Right ventricle myocardium inferior (tissue), 1 donor: ENCODE measurements around the gene HIPK3. TPM values are rescaled to one million over a fixed set of nuclear protein-coding genes. Genes with fewer than 3 reads are reported as not detected.
A peak's percentile ranks its signal among the peaks of the same experiment; 100 is the strongest.
"Not testable (repeated sequence)": the region's sequence is repeated elsewhere in the genome, so short reads cannot be mapped to it uniquely, and the experiment has no call there.

Experiments used
- ATAC-seq: fragments of 200-7000 bp; cut with Tn5 transposase; one replicate; pipeline ENCODE4 v1.9.1; 2020; ENCODE audit warnings: mild to moderate bottlenecking, moderate library complexity
- DNase-seq: peaks from one replicate; pipeline ENCODE4 v3.0.0; 2021; ENCODE audit errors: missing footprints
- intact Hi-C: fragments of 100-400 bp; cut with DNase I; formaldehyde crosslinking; loops from one replicate; pipeline ENCODE4 v1.11.0; 2022
- total RNA-seq: library from RNA; stranded (reverse); fragmentation: NEBNext Ultra II Directional; extraction: Animal tissue kit (Norgen Biotek cat#: 25700); gene quantifications from one replicate; pipeline ENCODE4 v1.2.1, GENCODE V29; 2021
- donor health status: DM: no; HTN: yes; CAD: no; lungs with severe emphysema.

Gene HIPK3
- total RNA-seq, 1 donor from 2014 or later, result 285 TPM

DNA sequence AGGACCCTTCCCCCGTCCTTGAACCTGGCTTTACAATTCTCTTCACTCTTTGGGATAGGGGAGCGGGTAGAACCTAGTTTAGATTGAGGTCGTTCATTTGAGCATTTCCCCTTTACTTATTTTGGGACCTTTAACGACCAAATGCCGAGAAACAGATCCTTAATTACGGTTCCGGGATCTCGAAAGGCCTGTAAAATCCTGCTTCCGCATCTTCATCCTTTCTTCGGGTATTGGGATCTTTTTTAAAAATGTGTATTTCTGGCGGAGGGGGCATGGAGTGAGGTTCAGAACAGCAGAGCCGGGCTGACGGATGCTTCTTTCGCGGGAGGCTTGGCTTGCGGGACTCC, 395 bp upstream of the HIPK3 start:
- no peak for ATAC-seq

DNA sequence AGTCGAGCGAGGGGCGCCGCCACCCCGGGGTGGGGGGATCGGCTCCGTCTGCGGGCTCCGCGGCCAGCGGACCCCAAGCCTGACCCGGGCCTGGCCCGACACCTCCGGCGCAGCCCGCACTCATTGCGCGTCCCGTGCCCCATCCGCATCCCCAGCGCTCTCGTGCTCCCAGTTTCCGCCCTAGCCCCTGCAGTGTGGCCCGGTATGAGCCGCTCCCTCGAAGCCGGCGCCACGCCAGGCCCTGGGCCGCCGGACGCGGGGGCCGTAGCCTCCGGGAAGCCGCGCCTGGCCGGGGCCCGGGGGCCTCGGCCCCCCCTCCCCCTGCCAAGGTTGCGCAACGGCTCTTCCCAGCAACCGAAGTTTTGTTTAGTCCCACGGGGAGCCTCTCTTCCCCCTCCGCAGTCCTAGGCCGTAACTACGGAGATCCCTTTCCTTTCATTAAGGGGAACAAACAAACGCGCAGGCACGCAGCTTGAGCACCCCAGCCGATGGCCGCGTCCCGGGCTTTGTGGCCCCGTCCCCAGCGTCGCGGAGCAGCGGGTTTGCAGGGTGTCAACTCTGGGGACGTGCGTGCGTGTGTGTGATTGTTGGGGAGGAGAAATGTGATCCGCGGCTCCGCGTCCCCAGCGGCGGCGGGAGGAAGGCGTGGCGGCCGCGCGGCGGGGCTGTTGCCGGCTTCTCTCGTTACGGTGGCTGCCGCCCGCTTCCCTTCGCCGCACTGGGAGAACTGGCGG, 883 bp downstream of the HIPK3 start:
- DNase-seq, result peak; percentile 93
- ATAC-seq, result peak; percentile 90
- intact Hi-C loops, result loop anchor here (2.0 to 10.0 kb wide), 5 partner anchors 33 to 437 kb away; no protein-coding TSS in a partner anchor

More for the DNA sequence above, 395 bp upstream of the HIPK3 start:
- DNase-seq, result no peak
- intact Hi-C loops, result loop anchor here (2.0 to 10.0 kb wide), 2 partner anchors 90 to 438 kb away; no protein-coding TSS in a partner anchor

DNA sequence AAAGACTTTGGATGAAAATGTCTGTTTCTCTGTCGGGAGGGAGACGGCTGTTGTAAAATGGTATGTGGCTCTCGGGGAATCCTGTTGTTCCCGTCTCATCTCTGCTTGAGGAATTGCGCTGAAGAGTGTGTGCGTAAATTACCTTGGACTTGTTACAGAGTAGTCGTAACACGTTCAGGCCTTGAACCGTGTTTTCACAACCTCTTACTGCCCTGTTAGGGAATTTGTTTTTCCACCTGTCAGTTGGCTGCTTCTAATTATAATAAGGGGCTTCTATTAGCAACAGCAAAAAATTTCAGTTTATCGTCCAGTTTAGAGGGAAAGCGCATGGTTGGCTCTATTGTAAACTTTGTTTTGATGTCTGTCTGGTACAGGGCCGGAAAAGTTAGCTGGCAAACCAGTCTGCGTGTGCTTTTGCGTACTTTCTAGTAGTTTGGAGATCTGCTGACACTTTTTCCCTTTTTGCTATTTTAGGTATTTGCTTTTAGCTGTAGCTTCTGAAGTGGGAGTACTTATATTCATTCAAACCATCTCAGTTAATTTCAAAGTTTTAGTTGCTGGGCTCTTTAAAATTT, 1.5 kb downstream of the HIPK3 start:
- no peak for DNase-seq
- peak; percentile 16 for ATAC-seq
- intact Hi-C loops, result loop anchor here (2.0 to 10.0 kb wide), 4 partner anchors 32 to 436 kb away; no protein-coding TSS in a partner anchor

DNA sequence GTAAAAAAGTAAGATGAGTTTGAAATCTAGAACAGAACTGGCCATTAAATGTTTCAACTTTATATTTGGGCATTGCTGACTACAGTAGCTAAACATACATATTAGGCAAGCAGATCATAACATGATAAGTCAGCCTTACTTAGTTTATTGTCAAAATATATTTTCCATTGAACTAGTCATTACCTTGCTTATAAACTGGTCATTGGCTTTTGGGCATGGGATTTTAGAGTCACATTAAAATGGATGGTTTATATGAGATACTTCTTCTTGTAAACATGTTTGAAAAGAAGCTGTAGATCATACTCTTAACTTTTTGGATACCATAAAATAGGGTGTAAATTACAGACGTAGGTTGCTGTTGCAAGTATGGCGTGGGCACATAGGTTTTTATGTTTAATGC, 2.7 kb downstream of the HIPK3 start:
- intact Hi-C loops, result loop anchor here (2.0 to 10.0 kb wide), 4 partner anchors 31 to 435 kb away; no protein-coding TSS in a partner anchor
- ATAC-seq (no peak), DNase-seq (no peak)

DNA sequence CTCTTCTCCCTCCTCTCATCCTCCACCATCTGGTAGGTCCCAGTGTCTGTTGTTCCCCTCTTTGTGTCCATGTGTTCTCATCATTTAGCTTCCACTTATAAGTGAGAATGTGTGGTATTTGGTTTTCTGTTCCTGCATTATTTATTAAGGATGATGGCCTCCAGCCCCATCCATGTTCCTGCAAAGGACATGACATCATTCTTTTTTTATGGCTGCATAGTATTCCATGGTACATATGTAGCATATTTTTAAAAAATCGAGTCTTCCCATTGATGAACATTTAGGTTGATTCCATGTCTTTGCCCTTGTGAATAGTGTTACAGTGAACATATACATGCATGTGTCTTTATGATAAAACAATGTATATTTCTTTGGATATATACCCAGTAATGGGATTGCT, 4.2 kb downstream of the HIPK3 start:
- intact Hi-C loops, DNase-seq, ATAC-seq: not testable (repeated sequence)

DNA sequence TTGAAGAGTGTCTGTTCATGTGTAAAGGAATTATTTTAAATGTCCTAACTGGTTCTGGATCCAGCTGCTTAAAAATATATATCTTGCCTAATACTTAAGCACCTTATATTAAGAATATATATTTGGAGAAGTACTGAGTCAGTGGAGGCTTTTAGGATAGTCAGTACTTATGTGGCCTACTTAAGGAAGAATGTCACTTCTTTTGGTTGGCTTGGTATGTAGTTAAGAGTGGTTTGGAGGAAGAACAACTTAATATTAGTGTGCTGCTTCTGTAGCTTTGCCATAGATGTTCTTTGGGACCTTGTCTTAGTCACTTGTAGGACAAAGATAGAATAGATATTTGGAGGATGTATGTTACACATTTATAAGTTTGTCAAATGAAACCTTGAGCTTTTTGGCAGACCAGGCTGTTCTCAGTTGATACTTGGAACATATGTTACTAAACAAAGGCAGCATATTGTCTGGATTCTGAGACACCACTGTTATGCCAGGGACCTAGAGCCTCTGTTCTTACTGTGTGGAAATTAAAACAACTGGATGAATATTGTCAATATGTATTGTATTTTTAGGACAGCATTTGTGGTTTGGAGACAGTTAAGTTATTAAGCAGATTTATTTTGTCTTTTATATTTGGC, 4.9 kb downstream of the HIPK3 start:
- DNase-seq (no peak), ATAC-seq (no peak)
- intact Hi-C loops, result no loop called here

DNA sequence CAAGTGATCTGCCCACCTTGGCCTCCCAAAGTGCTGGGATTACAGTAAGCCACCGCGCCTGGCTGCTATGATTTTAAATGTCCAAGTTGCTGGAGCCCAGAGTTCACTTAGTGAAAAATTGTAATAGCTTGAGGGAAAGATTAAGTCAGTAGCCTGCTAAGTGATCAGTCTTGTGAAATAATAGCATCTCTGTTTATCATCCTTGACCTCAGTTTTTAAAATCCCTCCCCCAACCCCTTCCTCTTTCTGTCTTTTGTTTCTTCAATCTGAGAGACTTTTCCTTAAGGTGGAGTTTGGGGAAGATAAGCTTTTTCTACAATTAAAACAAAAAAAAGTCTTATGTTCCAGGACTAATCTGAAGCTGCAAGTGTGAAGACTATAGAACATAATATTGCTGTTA, 6.4 kb downstream of the HIPK3 start:
- ATAC-seq, result no peak
- no peak for DNase-seq
- intact Hi-C loops, result no loop called here

DNA sequence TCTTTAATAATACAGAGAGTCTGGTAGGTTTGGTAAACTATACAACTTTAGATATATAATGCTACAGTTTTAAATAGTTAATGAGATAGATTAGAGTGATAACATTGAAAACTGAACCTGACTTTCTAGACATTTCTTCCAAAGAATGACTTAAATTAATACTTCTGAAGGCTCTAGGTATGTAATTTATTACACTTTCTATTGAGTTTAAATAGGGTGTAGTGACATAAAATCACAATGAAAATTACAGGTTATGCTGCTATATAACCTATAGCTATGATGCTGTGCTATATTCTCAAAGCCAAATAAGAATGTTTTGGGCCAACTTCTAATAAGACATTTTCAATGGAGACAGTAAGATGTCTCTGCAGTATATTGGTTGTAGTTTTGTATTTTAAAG, 7.7 kb downstream of the HIPK3 start:
- no peak for DNase-seq
- ATAC-seq, result no peak
- intact Hi-C loops, result no loop called here

DNA sequence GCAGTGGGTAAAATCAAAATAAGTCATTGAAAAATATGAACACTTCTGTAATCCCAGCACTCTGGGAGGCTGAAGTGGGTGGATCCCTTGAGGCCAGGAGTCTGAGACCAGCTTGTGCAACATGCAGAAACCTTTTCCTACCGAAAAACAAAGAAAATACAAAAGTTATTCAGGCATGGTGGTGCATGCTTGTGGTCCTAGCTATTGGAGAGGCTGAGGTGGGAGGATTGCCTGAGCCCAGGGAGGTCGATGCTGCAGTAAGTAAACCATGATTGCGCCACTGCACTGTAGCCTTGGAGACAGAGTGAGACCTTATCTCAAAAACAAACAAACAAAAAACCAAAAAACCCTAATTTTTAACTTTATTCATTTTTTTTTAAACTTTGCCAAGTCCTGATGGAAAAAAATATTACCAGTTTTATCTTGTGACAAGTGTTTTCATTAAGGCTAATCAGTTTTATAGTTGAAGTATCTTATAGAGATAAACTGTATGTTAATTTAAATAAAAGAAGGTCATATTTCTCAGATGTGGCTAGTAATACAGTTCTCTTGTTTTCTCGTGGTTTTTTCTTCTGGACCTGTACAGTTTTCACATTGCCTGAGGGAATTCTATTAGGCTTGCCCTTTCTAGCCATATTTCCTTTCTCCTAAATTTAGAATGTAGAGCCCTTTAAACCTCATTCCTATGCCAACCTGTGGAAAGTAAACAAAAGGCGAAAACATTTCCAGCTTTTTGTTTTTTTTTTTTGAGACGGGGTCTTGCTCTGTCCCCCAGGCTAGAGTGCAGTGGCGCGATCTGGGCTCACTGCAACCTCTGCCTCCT, 9.4 kb downstream of the HIPK3 start:
- ATAC-seq (peak; percentile 76), DNase-seq (peak; percentile 80)
- intact Hi-C loops, result no loop called here

DNA sequence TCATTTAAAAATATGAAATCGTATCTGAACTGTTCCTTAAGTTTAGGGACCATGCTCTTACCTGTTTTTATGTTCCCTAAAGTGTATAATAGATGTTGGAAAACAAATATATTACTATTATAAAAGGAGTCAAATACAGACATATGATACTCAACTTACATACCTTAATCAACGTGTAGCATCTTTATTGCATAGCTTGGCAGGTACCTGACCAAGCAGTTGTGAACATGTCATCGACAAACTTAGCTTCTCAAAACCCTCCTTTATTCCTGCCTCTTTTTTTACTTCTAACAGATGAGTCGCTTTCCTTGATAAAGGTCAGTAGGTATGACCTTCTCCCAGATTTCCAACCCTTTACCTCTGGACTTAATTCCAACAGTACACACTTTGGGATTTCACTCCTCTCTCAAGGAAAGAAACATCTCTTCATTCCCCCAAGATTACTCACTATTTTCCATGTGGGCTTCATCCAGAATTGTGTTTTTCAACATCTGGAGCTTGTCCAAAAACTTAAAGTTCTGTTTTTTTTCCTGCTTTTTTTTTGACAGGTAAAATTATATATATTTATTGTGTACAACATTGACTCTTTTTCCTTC, 11.9 kb downstream of the HIPK3 start:
- intact Hi-C loops, result no loop called here
- ATAC-seq (no peak), DNase-seq (no peak)

DNA sequence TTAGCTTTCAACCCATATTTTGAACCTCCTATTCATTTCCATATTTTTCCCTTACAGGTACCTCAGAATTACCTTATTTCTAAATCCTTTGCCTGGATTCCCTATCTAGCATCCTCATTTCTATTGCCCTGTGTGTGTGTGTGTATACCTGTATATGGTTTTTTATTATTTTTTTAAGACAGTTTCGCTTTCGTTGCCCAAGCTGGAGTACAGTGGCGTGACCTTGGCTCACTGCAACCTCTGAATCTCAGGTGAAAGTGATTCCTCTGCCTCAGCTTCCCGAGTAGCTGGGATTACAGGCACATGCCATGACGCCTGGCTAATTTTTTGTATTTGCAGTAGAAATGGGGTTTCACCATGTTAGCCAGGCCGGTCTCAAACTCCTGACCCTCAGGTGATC, 12.6 kb downstream of the HIPK3 start:
- DNase-seq (no peak), ATAC-seq (no peak)
- intact Hi-C loops, result no loop called here

DNA sequence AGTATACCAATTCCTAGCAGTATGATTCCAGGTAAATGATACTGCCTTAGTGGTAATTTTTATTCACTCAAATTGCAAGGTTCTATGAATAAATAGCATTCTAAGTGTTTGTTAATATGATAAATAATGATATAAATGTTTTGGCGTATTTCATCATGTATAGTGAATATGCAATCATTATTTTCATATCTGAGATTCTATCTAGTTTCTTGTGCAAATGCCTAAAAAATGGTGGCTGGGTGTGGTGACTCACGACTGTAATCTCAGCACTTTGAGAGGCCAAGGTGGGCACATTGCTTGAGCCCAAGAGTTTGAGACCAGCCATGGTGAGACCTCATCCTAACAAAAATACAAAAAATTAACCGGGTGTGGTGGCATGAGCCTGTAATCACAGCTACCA, 13.9 kb downstream of the HIPK3 start:
- intact Hi-C loops, result no loop called here
- DNase-seq, result no peak
- ATAC-seq, result no peak

DNA sequence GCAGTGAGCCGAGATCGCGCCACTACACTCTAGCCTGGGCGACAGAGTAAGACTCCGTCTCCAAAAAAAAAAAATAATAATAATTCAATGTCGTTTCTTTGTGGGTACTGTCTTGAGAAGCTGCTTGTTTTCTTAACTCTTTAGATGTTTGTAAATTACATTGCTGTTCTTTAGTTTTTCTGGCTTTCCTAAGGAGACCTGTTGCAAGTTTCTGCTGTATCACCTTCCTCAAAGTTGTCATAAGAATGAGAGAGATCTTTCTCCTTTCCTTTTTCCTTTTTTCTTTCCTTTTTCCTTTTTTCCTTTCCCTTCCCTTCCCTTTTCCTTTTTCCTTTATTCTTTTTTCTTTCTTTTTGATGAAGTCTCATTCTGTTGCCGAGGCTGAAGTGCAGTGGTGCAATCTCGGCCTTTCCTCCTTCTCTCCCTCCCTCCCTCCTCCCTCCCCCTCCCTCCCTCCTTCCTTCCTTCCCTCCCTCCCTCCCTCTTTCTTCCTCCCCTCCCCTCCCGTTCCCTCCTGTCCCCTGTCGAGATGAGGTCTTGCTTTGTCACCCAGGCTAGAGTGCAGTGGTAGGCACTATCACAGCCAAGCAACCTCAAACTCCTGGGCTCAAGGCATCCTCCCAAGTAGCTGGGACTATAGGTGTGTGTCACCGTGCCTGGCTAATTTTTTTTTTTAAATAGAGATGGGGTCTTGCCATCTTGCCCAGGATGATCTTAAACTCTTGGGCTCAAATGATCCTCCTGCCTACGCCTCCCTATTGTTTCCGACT, 15.3 kb downstream of the HIPK3 start:
- intact Hi-C loops, result no loop called here
- ATAC-seq, result no peak
- DNase-seq, result no peak

DNA sequence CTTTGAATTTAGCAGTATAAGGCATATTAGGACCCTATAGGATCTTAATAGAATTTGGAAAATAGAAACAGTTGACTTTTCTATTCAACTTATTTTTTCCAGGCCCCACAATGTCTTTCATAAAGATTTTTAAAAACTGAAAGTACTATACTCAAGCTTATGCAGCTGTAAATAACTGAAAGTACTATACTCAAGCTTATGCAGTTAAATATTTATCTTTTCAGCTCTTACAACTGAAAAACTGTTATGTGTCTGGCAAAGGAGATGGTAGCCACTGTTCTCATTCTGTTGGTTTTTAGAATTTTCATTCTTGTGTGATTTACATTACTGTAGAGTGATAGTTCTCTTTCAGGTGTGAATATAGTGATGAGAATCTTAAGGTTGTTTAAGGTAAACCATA, 16.5 kb downstream of the HIPK3 start:
- intact Hi-C loops, result no loop called here
- DNase-seq (no peak), ATAC-seq (no peak)

DNA sequence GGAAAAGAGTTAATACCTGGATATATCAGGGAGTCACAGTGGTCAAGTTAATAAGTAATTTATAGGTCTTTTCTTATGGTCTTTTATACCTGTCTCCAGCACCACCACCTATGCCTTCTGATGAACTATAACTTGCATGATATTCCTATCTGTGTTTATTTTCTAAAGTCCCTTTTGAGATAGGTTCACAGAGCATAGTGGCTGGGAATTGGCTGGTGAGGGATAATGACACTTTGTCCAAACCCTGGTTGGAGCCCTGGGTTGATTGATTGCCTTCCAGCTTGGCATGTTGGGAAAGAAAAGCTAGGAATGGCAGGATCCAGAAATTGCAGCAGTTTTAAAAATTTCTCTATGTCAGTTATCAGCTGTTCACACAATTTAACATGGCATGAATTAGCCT, 23.2 kb downstream of the HIPK3 start:
- DNase-seq, result no peak
- intact Hi-C loops, result no loop called here
- no peak for ATAC-seq

DNA sequence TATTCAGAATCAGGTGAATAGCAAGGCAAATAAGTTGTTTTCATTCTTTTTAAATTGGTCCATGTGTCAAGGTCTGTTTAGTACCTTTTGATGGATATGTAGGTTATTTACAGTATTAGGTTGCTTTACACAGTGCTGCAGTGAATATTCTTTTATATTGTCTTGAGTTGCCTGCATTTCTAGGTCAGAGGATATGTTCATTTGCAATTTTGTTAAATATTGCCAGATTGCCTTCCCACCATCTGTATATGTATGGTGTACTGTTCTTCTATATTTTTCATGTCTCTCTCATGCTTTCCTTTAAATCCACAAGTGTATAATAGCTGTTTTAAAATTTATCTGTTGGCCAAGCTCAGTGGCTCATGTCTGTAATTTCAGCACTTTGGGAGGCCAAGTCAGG, 24.6 kb downstream of the HIPK3 start:
- ATAC-seq (no peak), DNase-seq (no peak)
- intact Hi-C loops, result no loop called here

DNA sequence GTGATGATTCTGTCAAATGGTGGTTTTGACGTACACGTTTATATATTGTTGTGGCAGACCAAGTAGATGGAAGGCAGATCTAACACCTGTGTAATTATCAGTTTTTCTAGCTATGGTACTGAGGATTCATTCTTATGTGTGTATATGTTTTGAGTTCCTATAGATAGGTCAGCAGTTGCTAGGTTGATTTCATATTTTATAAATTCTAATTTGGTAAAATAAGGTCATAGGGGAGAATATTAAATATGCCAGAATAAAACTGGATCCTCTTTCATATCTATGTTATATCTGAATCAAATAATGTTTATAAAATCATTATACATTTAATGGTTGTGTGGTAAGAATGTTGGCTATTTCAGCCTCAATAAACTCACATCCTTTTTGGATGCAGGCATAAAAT, 27.6 kb downstream of the HIPK3 start:
- intact Hi-C loops, result no loop called here
- ATAC-seq, result no peak
- DNase-seq, result no peak

DNA sequence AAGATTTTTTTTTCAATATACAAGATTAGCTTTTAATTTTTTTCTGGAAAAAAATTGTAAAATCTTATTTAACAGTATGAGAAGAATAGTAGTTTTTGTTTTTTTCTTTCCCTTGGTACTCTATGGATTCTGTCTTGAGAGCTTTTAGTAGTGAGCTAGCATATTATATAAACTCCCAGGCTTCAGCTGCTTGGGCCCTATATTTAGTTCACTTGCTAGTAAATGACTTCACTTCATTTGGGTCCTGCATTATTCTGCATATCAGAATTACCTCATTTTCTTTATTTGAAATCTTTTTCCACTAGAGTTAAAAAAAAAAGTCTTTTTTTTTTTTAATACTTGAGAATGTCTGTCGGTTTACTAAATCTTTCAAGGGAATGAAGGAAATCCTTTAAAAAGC, 33.1 kb downstream of the HIPK3 start:
- DNase-seq (no peak), ATAC-seq (no peak)
- intact Hi-C loops, result loop anchor here (2.0 kb wide), 1 partner anchor 32 kb away; no protein-coding TSS in a partner anchor
